Stromal cell of bone marrow (primary cell): ENCODE data around the gene WDR37.
"Not testable (repeated sequence)": the region's sequence is repeated elsewhere in the genome, so short reads cannot be mapped to it uniquely, and the experiment has no call there.

Source experiments
- DNase-seq: peaks from one replicate; pipeline ENCODE4 v3.0.0-alpha.2; 2012; ENCODE audit warnings: low read depth

The WDR37 gene

GRCh38 chr10:1153805-1154351 is 97.7 kb downstream of the WDR37 start:
- DNase-seq, result no peak

- DNase-seq, result no peak
Observed at GRCh38 chr10:1154531-1155295, 98.5 kb downstream of the WDR37 start.

GRCh38 chr10:1155791-1156615 is 99.8 kb downstream of the WDR37 start:
- no peak for DNase-seq

DNA sequence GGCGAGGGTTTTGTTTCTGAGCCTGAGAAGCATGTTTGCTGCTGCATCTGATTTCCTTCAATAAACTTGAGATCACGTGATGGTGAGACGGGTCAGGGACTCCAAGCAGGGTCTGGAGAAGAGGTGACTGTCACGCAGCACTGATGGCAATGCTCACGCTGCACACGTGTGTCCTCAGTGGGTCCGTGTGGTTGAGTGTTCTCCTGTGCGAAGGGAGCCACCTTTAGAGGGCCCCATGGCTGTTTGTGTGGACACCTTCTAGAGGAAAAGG is 100.4 kb downstream of the WDR37 start:
- DNase-seq, result no peak

DNA sequence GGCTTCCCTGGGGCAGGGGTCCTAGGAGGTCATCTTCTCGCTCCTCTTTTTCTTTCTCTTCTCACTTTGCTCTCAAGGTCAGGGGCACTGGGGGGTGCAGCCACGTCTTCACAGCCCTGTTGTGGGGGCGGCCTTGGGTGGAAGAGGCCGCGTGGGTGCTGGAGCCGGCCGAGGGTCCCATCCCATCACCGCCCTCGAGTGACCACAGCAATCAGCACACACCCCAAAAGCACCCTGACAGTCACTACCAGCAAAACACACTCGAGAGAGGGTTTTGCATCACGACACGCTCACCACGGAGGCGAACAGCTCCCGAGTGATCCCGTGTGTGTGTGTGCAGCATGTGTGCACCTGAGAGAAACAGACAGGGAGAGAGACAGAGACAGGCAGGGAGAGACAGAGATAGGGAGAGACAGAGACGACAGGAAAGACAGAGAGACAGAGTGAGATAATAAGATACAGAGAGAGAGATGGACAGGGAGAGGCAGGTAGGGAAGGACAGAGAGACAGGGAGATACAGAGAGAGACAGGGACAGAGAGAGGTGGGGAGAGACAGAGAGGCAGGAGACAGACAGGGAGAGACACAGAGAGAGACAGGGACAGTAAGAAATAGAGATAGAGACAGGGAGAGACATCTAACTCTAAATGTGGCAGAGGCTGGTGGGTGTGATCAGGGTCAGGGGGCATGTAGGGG is 100.9 kb downstream of the WDR37 start:
- no peak for DNase-seq

GRCh38 chr10:1157615-1157933 is 101.4 kb downstream of the WDR37 start:
- no peak for DNase-seq

DNA sequence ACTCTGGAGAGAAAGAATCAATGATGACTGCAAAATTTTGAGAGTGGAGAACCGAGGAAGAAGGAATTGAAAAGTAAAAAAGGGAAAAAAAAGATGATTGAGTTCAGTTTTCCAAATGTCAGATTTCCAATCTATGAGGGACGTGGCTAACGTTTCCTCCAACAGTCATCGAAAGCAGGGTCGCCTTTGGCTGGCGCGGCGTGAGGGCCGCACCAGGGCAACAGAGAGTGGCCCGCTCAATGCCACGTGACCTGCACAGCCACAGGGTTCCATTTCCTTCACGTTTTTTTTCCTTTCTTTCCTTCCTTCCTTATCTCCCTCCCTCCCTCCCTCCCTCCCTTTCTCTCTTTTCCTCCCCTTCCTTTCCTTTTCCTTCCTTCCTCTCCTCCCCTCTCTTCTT is 101.9 kb downstream of the WDR37 start:
- no peak for DNase-seq

DNA sequence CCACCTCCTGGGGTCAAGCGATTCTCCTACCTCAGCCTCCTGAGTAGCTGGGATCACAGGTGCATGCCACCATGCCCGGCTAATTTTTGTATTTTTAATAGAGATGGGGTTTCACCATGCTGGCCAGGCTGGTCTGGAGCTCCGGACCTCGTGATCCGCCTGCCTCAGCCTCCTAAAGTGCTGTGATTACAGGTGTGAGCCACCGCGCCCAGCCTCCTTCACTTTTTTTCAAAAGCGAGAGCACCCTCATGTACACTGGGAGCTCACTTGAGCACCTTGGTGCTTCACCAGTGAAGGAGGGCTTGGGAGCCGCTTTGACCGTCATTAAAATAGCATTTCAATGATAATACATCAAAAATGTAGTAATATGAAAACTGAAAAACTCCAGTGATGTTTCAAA is 102.4 kb downstream of the WDR37 start:
- not testable (repeated sequence) for DNase-seq

GRCh38 chr10:1159131-1160061 is 103.2 kb downstream of the WDR37 start:
- DNase-seq, result no peak

- DNase-seq, result no peak
Observed at GRCh38 chr10:1160561-1161314, 104.6 kb downstream of the WDR37 start.

DNA sequence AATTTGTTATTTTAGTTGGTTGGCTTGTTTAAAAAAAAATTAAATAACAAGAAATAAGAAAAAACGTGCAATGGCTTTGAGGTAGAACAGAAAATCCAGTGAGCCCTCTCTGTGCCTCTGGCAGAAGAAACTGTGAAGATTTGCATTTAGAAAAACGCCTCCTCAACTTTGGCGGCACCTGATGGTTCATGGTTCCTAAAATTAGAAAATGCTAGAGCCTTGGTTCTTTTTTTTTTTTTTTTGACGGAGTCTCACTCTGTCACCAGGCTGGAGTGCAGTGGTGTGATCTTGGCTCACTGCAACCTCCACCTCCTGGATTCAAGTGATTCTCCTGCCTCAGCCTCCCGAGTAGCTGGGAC is 105.1 kb downstream of the WDR37 start:
- not testable (repeated sequence) for DNase-seq

- DNase-seq, result no peak
Observed at GRCh38 chr10:1162481-1163203, 106.5 kb downstream of the WDR37 start.

GRCh38 chr10:1163204-1163660 is 107.0 kb downstream of the WDR37 start:
- no peak for DNase-seq

DNA sequence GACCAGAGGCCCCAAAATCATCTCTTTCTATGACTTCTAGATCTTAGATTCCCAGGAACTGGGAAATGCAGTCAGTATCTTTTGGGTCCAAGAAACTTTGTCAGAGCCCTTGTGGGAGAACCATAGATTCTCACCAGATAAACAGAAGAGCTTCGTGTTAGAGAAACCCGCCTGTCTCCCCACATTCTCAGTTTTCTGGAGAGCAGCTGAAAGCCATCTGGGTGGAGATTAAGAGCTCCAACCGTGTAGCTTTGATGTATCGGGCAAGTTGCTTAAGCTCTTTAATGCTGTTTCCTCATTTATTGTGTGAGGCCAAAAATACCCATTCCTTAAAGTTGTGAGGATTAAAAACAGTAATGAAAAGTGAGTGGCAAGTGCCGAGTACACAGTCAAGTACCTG is 107.6 kb downstream of the WDR37 start:
- DNase-seq, result no peak

- DNase-seq, result no peak
Observed at GRCh38 chr10:1166101-1166827, 110.1 kb downstream of the WDR37 start.

GRCh38 chr10:1166828-1167275 is 110.7 kb downstream of the WDR37 start:
- DNase-seq, result no peak

- no peak for DNase-seq
Observed at GRCh38 chr10:1168763-1169162, 112.6 kb downstream of the WDR37 start.

DNA sequence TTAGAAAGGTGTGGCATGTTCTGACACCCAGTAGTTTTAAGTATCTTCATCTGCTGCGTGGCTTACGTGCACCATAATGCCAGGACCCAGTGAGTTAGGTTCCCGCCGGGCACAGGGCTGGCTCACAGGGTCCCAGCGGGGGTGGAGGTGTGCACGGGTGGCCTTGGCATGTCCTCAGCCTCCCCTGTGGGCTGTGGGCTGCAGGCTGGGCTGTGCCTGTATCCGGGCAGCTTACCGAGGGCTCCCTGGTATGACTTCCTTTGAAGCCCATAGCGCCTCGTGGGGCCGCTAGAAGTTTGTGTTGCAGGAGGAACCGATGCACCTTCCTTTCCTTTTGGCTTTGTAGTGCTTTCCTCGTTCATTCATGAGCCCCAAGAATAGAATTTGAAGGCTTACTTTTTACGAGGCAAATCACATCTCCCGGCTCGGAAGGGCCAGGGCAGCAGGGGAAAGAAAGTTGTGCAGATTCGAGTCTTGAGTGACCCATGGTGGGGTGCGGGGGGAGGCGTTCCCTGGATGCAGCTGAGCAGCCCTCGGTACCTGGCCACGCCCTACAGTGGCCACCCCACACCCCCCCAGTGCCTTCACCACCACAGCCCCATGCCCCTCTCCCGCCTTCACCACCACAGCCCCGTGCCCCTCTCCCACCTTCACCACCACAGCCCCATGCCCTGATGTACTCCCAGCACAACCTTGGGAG is 113.2 kb downstream of the WDR37 start:
- DNase-seq, result no peak
